Activated T-cell treated with anti-CD3 and anti-CD28 coated beads for 4 hours (primary cell): ENCODE data around the gene CASP10.
A peak's percentile ranks its signal among the peaks of the same experiment; 100 is the strongest.
"Not testable (repeated sequence)": the region's sequence is repeated elsewhere in the genome, so short reads cannot be mapped to it uniquely, and the experiment has no call there.

ENCODE experiments used
- DNase-seq: peaks from one replicate; pipeline ENCODE4 v3.0.0-alpha.2; 2020

CASP10 gene

GRCh38 chr2:201156036-201156435, 26.9 kb upstream of the CASP10 start:
- no peak for DNase-seq

- DNase-seq = no peak
These were observed 26.3 kb upstream of the CASP10 start for GRCh38 chr2:201156640-201157039.

GRCh38 chr2:201157694-201158093, 25.2 kb upstream of the CASP10 start:
- no peak for DNase-seq

GRCh38 chr2:201158111-201158929, 24.6 kb upstream of the CASP10 start:
- DNase-seq = peak; percentile 46

- no peak for DNase-seq
These were observed 18.8 kb upstream of the CASP10 start for GRCh38 chr2:201164166-201164565.

GRCh38 chr2:201167546-201167945, 15.4 kb upstream of the CASP10 start:
- no peak for DNase-seq

GRCh38 chr2:201168496-201168895, 14.4 kb upstream of the CASP10 start:
- not testable (repeated sequence) for DNase-seq

- DNase-seq = no peak
These were observed 11.6 kb upstream of the CASP10 start for GRCh38 chr2:201171259-201171814.

- no peak for DNase-seq
These were observed 10.7 kb upstream of the CASP10 start for GRCh38 chr2:201172279-201172678.

GRCh38 chr2:201174687-201175086, 8.3 kb upstream of the CASP10 start:
- no peak for DNase-seq

- no peak for DNase-seq
These were observed 6.9 kb upstream of the CASP10 start for GRCh38 chr2:201176081-201176481.

GRCh38 chr2:201180010-201180409, 2.9 kb upstream of the CASP10 start:
- DNase-seq = no peak

GRCh38 chr2:201183365-201183727, 405 bp downstream of the CASP10 start:
- DNase-seq = no peak

GRCh38 chr2:201183835-201184234, 894 bp downstream of the CASP10 start:
- not testable (repeated sequence) for DNase-seq

- DNase-seq = not testable (repeated sequence)
These were observed 1.3 kb downstream of the CASP10 start for GRCh38 chr2:201184248-201184647.

- DNase-seq = no peak
These were observed 2.9 kb downstream of the CASP10 start for GRCh38 chr2:201185863-201186262.

- DNase-seq = no peak
These were observed 4.0 kb downstream of the CASP10 start for GRCh38 chr2:201186982-201187381.

- no peak for DNase-seq
These were observed 5.5 kb downstream of the CASP10 start for GRCh38 chr2:201188449-201188848.

GRCh38 chr2:201191132-201191875, 8.4 kb downstream of the CASP10 start:
- DNase-seq = no peak

- no peak for DNase-seq
These were observed 11.2 kb downstream of the CASP10 start for GRCh38 chr2:201194097-201194496.

GRCh38 chr2:201195331-201195730, 12.4 kb downstream of the CASP10 start:
- no peak for DNase-seq

GRCh38 chr2:201196003-201196402, 13.1 kb downstream of the CASP10 start:
- no peak for DNase-seq

- no peak for DNase-seq
These were observed 13.9 kb downstream of the CASP10 start for GRCh38 chr2:201196803-201197202.

- DNase-seq = no peak
These were observed 14.8 kb downstream of the CASP10 start for GRCh38 chr2:201197781-201198180.
